ENCODE measurements around the gene MYOD1. TPM values are rescaled to one million over a fixed set of nuclear protein-coding genes. Genes with fewer than 3 reads are reported as not detected.

The MYOD1 gene
- total RNA-seq, 1 donor from 2014 or later, result not detected

- H3K27ac Mint-ChIP-seq, result no peak overlapping the region
- DNase-seq (ENCODE audit: low spot score in 2 of 2, unreplicated experiment in 2 of 2), result no peak
Measured at GRCh38 chr11:17733261-17733660, 13.9 kb downstream of the MYOD1 start.

GRCh38 chr11:17734418-17734911, 15.1 kb downstream of the MYOD1 start, which contains the start of gene KCNC1:
TSS of gene KCNC1 (plus strand) at chr11:17734781. CDS start at chr11:17736003, 1,222 bp downstream.
- Mint-ChIP-seq H3K27me3 (ENCODE audit: low read depth) (peaks cover 77% of the 10 kb centered on the region), H3K27ac (no peak within 1 kb of the TSS), H3K36me3 (no peaks in the 10 kb centered on the region), H3K9me3 (no peaks in the 10 kb centered on the region), H3K4me3 (peak within 1 kb of the TSS; percentile 65), H3K4me1 (peaks cover 3% of the 10 kb centered on the region)
- peak in 1 of 2 experiments; percentile 59 for DNase-seq (ENCODE audit: low spot score in 2 of 2, unreplicated experiment in 2 of 2)
- no peak for TF ChIP-seq CTCF (IDR thresholded peaks at IDR 0.05; ENCODE audit: unreplicated experiment)

More at GRCh38 chr11:17733261-17733660, 13.9 kb downstream of the MYOD1 start:
- no peak for TF ChIP-seq CTCF (IDR thresholded peaks at IDR 0.05; ENCODE audit: unreplicated experiment)
- peaks cover 3% of the 10 kb centered on the region for H3K4me1 Mint-ChIP-seq
- no peaks in the 10 kb centered on the region for H3K9me3 Mint-ChIP-seq
- no peaks in the 10 kb centered on the region for H3K36me3 Mint-ChIP-seq
- peaks cover 83% of the 10 kb centered on the region for H3K27me3 Mint-ChIP-seq (ENCODE audit: low read depth)
- H3K4me3 Mint-ChIP-seq, result no peak overlapping the region

- TF ChIP-seq CTCF (IDR thresholded peaks at IDR 0.05; ENCODE audit: unreplicated experiment), result no peak
- peaks cover 3% of the 10 kb centered on the region for H3K4me1 Mint-ChIP-seq
- H3K9me3 Mint-ChIP-seq, result no peaks in the 10 kb centered on the region
- H3K4me3 Mint-ChIP-seq, result peak overlapping the region; percentile 34
- H3K27ac Mint-ChIP-seq, result no peak overlapping the region
- DNase-seq (ENCODE audit: low spot score in 2 of 2, unreplicated experiment in 2 of 2), result peak; percentile 73 to 89
- peaks cover 71% of the 10 kb centered on the region for H3K27me3 Mint-ChIP-seq (ENCODE audit: low read depth)
- no peaks in the 10 kb centered on the region for H3K36me3 Mint-ChIP-seq
Measured at GRCh38 chr11:17734986-17735817, 15.8 kb downstream of the MYOD1 start.

- H3K27me3 Mint-ChIP-seq (ENCODE audit: low read depth), result peaks cover 66% of the 10 kb centered on the region
- H3K27ac Mint-ChIP-seq, result no peak overlapping the region
- DNase-seq (ENCODE audit: low spot score in 2 of 2, unreplicated experiment in 2 of 2), result no peak
- peak; percentile 53 for TF ChIP-seq CTCF (IDR thresholded peaks at IDR 0.05; ENCODE audit: unreplicated experiment)
- H3K4me1 Mint-ChIP-seq, result peaks cover 3% of the 10 kb centered on the region
- H3K36me3 Mint-ChIP-seq, result no peaks in the 10 kb centered on the region
- no peaks in the 10 kb centered on the region for H3K9me3 Mint-ChIP-seq
- peak overlapping the region; percentile 47 for H3K4me3 Mint-ChIP-seq
Measured at GRCh38 chr11:17735818-17736578, 16.6 kb downstream of the MYOD1 start.

- Mint-ChIP-seq H3K36me3 (no peaks in the 10 kb centered on the region), H3K4me3 (peak overlapping the region; percentile 4), H3K9me3 (no peaks in the 10 kb centered on the region), H3K4me1 (peaks cover 3% of the 10 kb centered on the region), H3K27me3 (ENCODE audit: low read depth) (peaks cover 61% of the 10 kb centered on the region), H3K27ac (no peak overlapping the region)
- no peak for DNase-seq (ENCODE audit: low spot score in 2 of 2, unreplicated experiment in 2 of 2)
- no peak for TF ChIP-seq CTCF (IDR thresholded peaks at IDR 0.05; ENCODE audit: unreplicated experiment)
Measured at GRCh38 chr11:17736579-17736893, 17.2 kb downstream of the MYOD1 start.
